Lung (tissue), 12 donors: Measurements from ENCODE around the gene AFG1L. TPM values are rescaled to one million over a fixed set of nuclear protein-coding genes. Genes with fewer than 3 reads are reported as not detected.

ENCODE experiments used
- ATAC-seq: fragments of 200-7000 bp; cut with Tn5 transposase; one replicate; pipeline ENCODE4 v1.9.1; 2020; ENCODE audit warnings: moderate number of reproducible peaks; ENCODE audit not compliant: insufficient read depth, low FRiP score
- DNase-seq, 3 donors: peaks; one replicate each; pipeline ENCODE4 v3.0.0-alpha.2; 2013 to 2017
- H3K27ac ChIP-seq, 2 donors: one replicate each; pipeline ENCODE4 v1.5.1; 2013; ENCODE audit warnings: mild to moderate bottlenecking in 2 of 2, moderate library complexity in 2 of 2, control low read depth in 1 of 2, inconsistent platforms in 1 of 2, low read depth in 1 of 2, low read length in 1 of 2
- H3K27me3 ChIP-seq, 3 donors: one replicate each; pipeline ENCODE4 v1.5.1; 2013; ENCODE audit warnings: low read length in 2 of 3; ENCODE audit not compliant: control insufficient read depth in 3 of 3, insufficient read depth in 3 of 3
- H3K36me3 ChIP-seq, 4 donors: one replicate each; pipeline ENCODE4 v1.5.1; 2013; ENCODE audit warnings: low read length in 4 of 4, mild to moderate bottlenecking in 1 of 4, moderate library complexity in 1 of 4; ENCODE audit not compliant: control insufficient read depth in 4 of 4, insufficient read depth in 4 of 4
- H3K4me1 ChIP-seq, 5 donors: one replicate each; pipeline ENCODE4 v1.5.1; 2013; ENCODE audit warnings: low read length in 5 of 5, mild to moderate bottlenecking in 2 of 5, moderate library complexity in 1 of 5; ENCODE audit not compliant: control insufficient read depth in 5 of 5, insufficient read depth in 5 of 5
- H3K4me3 ChIP-seq: one replicate; pipeline ENCODE4 v1.5.1; 2013; ENCODE audit warnings: mild to moderate bottlenecking, control low read depth, moderate library complexity
- H3K9ac ChIP-seq, 2 donors: one replicate each; pipeline ENCODE4 v1.5.1; 2013; ENCODE audit warnings: low read length in 2 of 2, control low read depth in 1 of 2; ENCODE audit not compliant: insufficient read depth in 1 of 2
- H3K9me3 ChIP-seq, 4 donors: one replicate each; pipeline ENCODE4 v1.5.1; 2013; ENCODE audit warnings: low read length in 3 of 4, mild to moderate bottlenecking in 1 of 4, moderate library complexity in 1 of 4; ENCODE audit not compliant: control insufficient read depth in 4 of 4, insufficient read depth in 3 of 4
- CTCF ChIP-seq: IDR thresholded peaks from 2 replicates; pipeline ENCODE4 v1.5.1; 2012; ENCODE audit warnings: mild to moderate bottlenecking; ENCODE audit errors: control extremely low read depth, extremely low read depth
- WGBS, 2 donors: extraction: QIAGEN DNeasy Blood & Tissue Kit; methylation state at CpG; one replicate each; pipeline ENCODE4 v1.1.7; 2013; 5-methylcytosine and 5-hydroxymethylcytosine counted together
- polyA plus RNA-seq, 2 donors: library from polyadenylated mRNA; stranded (reverse); fragments of 200-250 nt; gene quantifications; one replicate each; pipeline ENCODE4 v1.2.1, GENCODE V29; 2013
- total RNA-seq, 2 donors: library from RNA; depleted of rRNA in 1 of 2; stranded (reverse); fragments of >200 nt in 1 of 2; gene quantifications; one replicate each; pipeline ENCODE4 v1.2.1, GENCODE V29; 2014 to 2021
- donor health status: control.
- donor health status: control.
- donor health status: Bipolar disorder and iron deficiency.
- donor health status: healthy.
- donor health status: DM: yes; HTN: yes; CAD: no.

AFG1L gene
- total and polyA plus RNA-seq, 4 donors = 2.0 to 9.5 (median 5.5) TPM

GRCh38 chr6:108361312-108361932, 66.6 kb downstream of the AFG1L start:
- 38 to 73% methylated on average over 5 of the region's 5 CpGs for WGBS, 2 donors
- Histone ChIP-seq H3K9ac (no peak overlapping the region), H3K4me3 (no peak overlapping the region), H3K9me3 (no peaks in the 10 kb centered on the region), H3K27ac (no peak overlapping the region), H3K27me3 (no peaks in the 10 kb centered on the region), H3K36me3 (peaks cover 0 to 12% (median 1%) of the 10 kb centered on the region in 4 donors), H3K4me1 (no peaks in the 10 kb centered on the region)
- DNase-seq = no peak
- no peak for TF ChIP-seq CTCF
- no peak for ATAC-seq

GRCh38 chr6:108362455-108362854, 67.6 kb downstream of the AFG1L start:
- no peaks in the 10 kb centered on the region for H3K27me3 ChIP-seq
- no peaks in the 10 kb centered on the region for H3K4me1 ChIP-seq
- no peak overlapping the region for H3K27ac ChIP-seq
- TF ChIP-seq CTCF = no peak
- H3K36me3 ChIP-seq = peaks cover 0 to 12% (median 1%) of the 10 kb centered on the region in 4 donors
- no peak for DNase-seq
- H3K9me3 ChIP-seq = no peaks in the 10 kb centered on the region
- no peak overlapping the region for H3K4me3 ChIP-seq
- no peak for ATAC-seq
- H3K9ac ChIP-seq = no peak overlapping the region
- 76 to 92% methylated on average over 1 of the region's 1 CpG for WGBS, 2 donors

- 66 to 69% methylated on average over 3 of the region's 3 CpGs for WGBS, 2 donors
- no peak for TF ChIP-seq CTCF
These were observed 68.3 kb downstream of the AFG1L start for GRCh38 chr6:108363113-108363512.

GRCh38 chr6:108363889-108364313, 69.0 kb downstream of the AFG1L start:
- no peaks in the 10 kb centered on the region for H3K4me1 ChIP-seq
- ATAC-seq (no peak), DNase-seq (no peak)
- no peak overlapping the region for H3K27ac ChIP-seq
- no peak for TF ChIP-seq CTCF
- no peaks in the 10 kb centered on the region for H3K27me3 ChIP-seq
- H3K9ac ChIP-seq = no peak overlapping the region
- H3K9me3 ChIP-seq = no peaks in the 10 kb centered on the region
- H3K36me3 ChIP-seq = peaks cover 0 to 7% (median 1%) of the 10 kb centered on the region in 4 donors
- no peak overlapping the region for H3K4me3 ChIP-seq
- WGBS, 2 donors = 74 to 90% methylated on average over 6 of the region's 6 CpGs

More at GRCh38 chr6:108363113-108363512, 68.3 kb downstream of the AFG1L start:
- Histone ChIP-seq H3K4me1 (no peaks in the 10 kb centered on the region), H3K4me3 (no peak overlapping the region), H3K27me3 (no peaks in the 10 kb centered on the region), H3K9ac (no peak overlapping the region), H3K27ac (no peak overlapping the region), H3K36me3 (peaks cover 0 to 7% (median 1%) of the 10 kb centered on the region in 4 donors), H3K9me3 (no peaks in the 10 kb centered on the region)
- DNase-seq (peak in 1 of 3 donors; percentile 13), ATAC-seq (no peak)
